Measurements from ENCODE around the gene PLXNA4.

The PLXNA4 gene

DNA sequence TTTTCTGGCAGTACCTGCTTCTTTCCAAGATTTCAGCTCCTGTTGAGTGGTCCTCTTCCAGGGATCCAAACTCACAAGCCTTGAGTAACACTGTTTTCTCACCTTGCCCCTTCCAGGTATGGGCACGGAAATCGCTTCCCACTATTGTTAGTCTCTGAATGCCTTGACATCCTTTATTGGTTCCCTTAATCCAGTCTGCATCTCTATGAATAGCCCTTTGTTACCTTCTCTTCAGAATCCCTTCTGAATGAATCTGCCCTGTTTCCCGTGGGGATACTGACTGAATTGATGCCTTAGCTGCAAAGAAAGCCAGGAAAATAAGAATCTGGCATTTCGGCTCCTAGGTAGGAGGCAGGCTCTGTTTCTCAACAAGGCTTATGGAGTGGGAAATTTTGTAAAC, 467.7 kb downstream of the PLXNA4 start:
- in situ Hi-C loops (cut with HindIII; ENCODE audit: low sequenced_read_pairs): no loop called here

DNA sequence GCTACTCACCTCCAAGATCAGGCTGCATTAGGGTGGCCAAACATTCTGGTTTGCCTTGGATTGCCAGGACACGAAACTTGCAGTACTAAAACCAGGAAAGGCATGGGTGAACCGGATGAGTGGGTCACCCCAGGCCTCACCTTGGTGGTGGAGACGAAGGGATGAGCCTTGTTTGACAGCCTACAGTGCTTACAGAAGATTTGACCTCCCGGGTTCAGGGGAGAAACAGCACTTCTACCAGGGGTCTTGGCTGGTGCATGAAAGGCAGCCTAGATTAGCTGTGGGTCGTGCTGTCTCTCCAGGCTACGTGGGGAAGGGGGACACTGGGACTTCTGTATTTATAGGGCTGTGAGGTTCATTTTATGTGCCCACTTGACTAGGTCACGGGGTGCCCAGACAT, 469.8 kb downstream of the PLXNA4 start:
- in situ Hi-C loops (cut with HindIII; ENCODE audit: low sequenced_read_pairs): no loop called here

DNA sequence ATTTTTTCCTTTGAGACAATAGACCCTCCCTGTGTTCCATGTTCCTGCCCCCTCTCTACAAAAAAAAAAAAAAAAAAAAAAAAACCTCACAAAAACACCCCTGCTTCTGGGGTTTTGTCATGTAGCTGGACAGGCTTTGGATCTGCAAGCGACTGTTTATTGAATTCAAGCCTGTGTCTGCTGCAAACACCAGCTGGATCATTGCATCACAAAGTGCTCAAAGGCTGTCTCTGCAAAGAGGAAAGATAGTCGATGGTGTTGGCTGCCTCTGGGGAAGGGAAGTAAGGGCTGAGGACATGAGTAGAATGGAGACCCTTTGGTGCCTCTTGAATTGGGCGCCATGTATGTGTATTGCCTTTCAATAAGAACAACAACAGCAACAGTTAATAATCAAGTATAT, 471.2 kb downstream of the PLXNA4 start:
- in situ Hi-C loops (cut with HindIII; ENCODE audit: low sequenced_read_pairs): no loop called here

DNA sequence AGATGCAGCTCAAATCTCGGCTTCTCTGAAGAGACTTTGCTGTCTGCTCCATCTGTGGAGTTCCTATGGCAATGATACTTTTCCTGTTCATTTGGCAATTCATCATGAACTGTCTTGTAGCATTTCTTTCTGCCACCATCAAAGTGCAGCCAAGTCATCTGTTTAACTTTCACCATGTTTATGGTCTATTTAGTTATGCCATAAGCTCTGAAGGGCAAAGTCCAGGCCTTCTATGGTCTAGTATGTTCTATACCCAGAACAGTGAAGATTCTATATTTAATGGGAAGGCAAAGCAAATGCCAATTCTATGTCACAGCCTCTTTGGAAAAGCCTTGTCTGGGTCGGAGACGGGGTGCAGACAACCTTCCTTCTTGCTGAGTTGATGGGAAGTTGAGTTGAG, 472.6 kb downstream of the PLXNA4 start:
- in situ Hi-C loops (cut with HindIII; ENCODE audit: low sequenced_read_pairs): no loop called here

DNA sequence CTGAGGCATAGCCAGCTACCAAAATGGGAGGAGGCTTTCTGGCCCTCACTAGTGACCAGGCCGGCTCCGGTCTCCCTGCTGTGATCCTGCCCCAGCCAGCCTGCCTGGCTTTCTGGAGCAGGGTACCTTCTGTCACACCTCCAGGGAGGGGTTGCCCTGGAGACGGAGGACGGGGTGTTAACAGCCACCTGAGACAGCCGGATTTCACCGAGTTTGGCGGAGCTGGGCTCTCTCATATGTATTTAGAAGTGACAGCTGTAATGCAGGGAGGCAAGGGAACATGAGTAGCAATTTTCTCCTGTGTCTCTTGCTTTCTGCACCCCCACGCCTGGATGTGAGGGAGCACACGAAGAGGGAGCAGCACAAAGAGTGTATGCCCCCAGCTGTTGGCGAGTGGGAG, 473.3 kb downstream of the PLXNA4 start:
- in situ Hi-C loops (cut with HindIII; ENCODE audit: low sequenced_read_pairs): no loop called here

DNA sequence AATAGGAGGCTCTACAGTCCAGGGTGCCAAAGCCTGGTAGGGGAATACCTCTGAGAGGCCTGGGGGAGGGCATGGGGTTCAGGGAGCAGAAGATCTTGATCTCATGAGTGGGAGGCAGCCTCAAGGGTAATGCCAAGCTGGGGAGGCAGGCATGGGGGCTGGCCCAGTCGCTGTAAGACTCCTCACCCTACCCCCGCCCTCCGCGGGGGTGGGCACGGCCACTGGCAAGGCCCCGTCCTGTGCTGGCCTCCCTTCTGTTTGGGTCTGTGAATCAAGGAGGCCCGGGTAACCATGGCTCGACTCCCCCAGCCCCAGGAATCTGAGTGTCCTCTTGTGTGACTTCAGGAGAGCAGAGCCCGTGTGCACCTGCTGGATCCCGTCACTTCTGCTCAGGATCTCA, 473.9 kb downstream of the PLXNA4 start:
- in situ Hi-C loops (cut with HindIII; ENCODE audit: low sequenced_read_pairs): no loop called here

DNA sequence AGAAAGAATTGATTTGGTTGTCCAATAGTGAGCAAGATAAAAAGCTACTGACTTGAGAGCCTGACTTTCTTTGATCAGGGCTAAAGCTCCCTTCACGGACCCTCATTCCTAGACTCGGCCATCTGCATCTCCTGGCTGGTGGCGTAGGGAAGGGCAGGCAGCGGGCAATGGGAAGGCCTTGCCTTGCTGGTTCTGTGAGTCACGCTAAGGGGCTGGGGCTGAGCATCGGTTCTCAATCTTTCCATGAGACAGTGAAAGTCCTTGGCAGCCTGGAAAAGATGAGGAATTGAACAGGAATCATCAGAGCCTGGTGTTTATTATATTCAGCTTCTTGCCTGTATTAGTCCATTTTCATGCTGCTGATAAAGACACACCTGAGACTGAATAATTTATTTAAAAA, 475.3 kb downstream of the PLXNA4 start:
- in situ Hi-C loops (cut with HindIII; ENCODE audit: low sequenced_read_pairs): no loop called here

DNA sequence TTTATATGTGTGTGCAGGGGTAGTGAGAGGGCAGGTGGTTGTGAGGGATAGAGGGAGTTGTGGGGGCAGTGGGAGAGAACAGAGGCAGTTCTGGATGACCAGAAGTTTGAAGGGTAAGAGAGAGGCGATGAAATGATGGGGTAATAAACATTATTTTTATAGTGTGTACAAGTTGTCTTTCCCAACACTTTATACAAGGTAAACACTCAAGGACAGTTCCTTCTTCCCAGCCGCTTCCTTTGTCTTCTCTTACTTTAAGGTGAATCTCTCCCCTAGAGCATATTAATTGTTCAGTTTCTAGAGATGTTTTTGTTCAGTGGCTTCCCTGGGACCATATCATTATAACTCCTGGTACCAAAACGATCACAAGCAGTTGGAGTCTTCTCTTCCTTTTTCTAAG, 475.8 kb downstream of the PLXNA4 start:
- in situ Hi-C loops (cut with HindIII; ENCODE audit: low sequenced_read_pairs): no loop called here

DNA sequence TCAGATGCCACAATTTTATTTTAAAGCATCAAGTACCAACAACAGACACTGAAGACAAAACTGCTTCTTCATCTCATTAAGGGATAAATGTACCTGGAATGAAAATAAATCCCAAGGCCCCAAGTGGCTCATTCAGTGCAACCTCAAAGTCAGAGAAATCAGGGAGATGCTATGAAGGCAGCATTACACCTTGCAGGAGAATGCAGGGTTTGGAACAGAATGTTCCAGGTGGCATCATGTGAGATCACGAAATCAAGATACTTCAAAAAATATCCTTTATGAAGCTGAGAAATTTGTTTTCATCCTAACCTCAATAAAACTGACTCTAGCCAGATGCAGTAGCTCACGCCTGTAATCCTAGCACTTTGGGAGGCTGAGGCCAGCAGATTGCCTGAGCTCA, 477.1 kb downstream of the PLXNA4 start:
- in situ Hi-C loops (cut with HindIII; ENCODE audit: low sequenced_read_pairs): no loop called here

DNA sequence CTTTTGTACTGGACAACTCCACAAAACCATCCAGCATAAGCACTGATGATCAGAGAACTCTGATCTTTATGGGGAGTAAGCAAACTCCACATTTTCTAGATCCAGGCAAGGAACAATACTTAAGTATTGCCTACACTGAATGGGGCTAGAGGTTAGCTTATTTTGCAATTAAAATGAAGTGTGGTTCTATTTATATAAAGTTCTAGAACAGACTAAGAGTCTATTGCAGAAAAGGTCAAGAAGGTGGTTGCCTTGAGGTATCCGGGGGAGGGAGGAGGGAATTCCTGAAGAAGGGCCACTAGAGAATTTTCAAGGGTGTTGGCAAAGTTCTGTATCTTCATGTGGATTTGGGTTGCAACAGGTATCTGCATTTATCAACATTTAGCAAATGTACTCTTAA, 477.9 kb downstream of the PLXNA4 start:
- in situ Hi-C loops (cut with HindIII; ENCODE audit: low sequenced_read_pairs): no loop called here

DNA sequence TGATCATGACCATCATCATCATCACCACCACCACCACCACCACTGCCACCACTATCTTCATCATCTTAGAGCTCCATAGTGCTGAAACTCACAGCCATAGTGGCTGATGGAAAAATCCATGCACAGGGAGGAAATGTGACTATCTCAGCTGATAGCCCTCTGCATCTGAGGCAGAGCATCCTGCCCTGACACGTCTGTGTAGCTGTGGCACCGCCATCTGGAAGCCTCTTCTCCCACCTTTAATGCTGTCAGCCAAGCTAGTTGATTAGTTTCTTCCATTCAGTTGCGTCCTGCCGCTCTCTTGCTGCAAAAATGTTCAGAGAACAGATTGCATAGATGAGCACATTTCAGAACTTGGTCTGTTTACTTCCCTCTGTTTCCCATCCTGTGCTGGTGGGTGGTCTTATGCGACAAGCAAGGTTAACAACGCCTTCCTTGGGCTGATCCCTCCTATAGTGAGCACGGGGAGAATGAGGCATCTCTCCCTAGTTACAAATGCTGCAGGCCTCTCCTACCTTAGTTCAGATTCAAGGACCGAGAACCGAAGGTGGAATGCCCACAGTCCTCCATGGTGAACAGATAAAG, 478.6 kb downstream of the PLXNA4 start:
- in situ Hi-C loops (cut with HindIII; ENCODE audit: low sequenced_read_pairs): no loop called here

DNA sequence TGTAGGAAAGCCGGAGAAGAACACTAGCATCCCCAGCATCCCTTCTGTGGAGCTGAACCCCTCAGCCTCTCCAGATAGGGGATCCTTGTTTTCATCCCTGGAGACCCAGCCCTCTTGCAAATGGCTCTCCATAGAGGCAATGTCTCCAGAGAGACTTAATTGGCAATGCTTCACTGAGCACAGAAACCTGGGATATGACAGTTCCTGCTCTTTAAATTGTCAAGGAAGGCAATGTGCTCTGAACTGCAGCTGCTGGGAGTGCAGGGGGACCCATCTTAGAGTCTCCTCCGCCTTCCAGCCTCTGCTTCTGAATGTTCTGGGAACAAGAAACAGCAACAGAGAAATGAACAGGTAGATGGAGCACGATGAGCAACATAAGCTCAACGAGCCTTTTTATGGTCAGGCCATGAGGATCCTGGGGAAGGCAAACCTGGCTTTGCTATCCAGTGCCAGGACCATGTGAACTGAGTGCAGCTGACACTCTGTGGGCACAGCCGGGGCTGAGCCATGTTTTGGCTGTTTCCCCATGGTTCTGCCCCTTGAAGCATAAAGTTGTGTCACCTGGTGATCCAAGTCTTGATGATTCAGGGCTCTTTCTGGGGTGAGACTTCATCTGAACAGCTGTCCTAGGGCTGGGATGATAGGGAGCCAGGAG, 481.0 kb downstream of the PLXNA4 start:
- in situ Hi-C loops (cut with HindIII; ENCODE audit: low sequenced_read_pairs): no loop called here

DNA sequence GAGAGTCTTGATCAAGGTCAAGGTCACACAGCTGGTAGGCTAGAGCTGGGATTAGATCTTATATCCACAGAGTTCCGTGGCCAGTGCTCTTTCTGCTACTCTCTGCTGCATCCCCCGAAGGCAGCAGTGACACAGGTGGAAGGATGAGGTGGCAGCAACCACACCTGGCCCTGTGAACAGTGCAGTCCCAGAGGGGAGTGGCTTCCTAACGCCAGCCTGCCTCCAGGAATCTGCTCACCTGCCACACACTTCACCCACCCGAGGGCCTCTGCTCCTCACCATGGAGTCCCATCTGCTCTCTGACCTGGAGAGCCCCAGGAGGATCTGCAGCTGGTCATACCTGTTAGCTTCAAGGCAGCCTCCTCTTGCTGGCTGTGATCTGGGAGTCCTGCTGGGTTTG, 484.2 kb downstream of the PLXNA4 start:
- in situ Hi-C loops (cut with HindIII; ENCODE audit: low sequenced_read_pairs): no loop called here

DNA sequence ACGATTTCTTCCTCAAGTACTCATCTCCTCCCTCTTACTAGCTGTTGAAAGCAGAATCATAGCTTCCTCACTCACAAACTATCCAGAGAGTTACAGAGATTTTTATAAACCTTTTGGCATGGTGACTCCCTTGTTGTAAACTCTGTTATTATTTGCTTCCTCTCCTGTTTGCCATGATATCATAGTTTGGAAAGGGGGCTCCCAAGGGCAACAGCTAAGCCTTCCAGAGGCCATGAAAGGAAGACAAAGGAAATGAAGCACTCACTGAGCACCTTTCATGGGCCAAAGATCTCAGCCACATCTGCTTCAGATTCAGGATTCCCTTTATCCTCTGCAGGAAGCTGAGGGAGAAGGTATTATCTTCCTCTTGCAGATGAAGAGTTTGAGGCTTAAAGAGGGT, 484.6 kb downstream of the PLXNA4 start:
- in situ Hi-C loops (cut with HindIII; ENCODE audit: low sequenced_read_pairs): no loop called here

DNA sequence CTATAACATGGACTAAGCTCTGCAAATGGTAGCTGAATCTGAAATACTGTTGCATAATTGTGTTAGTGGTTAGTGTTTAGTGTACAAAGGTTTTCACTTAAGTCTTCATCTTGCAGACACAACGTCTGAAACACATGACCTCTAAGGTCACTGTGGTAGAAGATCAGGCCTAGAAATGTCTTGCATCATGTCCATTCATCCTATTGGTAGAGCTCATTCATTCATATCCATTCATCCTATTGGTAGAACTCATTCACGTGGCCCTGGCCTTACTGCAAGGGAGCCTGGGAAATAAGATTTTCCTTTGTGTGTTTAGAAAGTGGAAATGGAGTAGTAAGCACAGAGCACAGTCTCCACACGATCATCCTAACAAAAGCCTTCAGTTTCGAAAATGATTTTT, 485.8 kb downstream of the PLXNA4 start:
- in situ Hi-C loops (cut with HindIII; ENCODE audit: low sequenced_read_pairs): no loop called here

DNA sequence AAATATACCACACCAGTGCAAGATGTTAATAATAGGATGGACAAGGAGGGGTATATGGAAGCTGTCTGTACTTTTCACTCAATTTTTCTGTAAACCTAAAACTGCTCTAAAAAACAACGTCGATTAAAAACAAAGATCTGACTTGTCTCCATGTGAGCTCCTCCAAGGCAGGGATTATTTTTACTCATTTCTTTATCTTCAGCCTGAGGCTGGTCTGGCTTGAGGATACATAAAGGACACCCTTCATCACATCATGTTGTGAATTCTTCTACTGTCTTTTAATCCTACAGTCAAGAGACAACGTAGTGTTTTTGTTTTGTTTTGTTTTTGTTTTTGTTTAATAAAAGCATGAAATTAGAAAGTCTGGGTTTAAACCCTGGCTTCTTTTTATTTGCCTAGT, 486.9 kb downstream of the PLXNA4 start:
- in situ Hi-C loops (cut with HindIII; ENCODE audit: low sequenced_read_pairs): no loop called here

DNA sequence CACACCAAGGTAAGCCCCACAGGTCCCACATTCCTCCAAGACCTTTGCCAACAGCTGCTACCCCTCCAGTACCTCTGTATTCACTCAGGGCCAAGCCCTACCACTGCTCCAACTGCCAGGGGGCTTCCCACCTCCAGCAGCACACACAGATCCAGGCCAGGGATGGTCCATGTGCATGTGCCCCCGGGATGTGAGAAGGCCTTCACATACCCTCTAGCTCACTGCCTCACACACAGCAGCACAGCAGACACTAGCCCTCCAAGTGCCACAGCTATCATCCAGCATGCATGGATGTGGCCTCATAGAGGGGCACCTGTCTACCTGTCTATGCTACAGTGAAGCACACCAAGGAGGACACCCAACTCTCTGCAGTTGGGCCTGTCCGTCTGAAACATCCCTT, 488.8 kb downstream of the PLXNA4 start:
- in situ Hi-C loops (cut with HindIII; ENCODE audit: low sequenced_read_pairs): no loop called here

DNA sequence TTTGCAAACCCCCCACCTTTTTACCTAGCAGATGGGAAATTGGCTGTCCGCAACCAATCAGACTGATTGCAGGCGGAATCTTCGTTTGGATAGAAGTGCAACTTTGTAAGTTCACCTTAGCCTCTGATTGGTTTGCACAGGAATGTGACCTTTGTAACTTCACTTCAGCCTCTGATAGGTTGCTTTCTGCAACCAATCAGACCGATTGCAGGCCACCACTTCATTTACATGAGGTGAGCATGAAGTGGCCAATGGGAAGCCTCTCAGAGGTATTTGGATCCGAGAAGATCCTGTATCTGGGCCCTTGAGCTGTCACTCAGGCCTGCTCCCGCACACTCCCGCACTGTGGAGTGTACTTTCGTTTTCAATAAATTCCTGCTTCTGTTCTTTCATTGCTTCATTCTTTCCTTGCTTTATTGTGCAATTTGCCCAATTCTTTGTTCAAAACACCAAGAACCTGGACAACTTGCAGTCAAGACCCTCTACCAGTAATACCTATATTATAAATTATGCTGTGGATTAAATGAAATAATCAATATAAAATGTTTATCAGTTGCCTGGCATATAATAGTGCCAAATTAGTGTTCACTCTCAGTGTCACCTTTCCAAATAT, 491.4 kb downstream of the PLXNA4 start:
- in situ Hi-C loops (cut with HindIII; ENCODE audit: low sequenced_read_pairs): no loop called here

DNA sequence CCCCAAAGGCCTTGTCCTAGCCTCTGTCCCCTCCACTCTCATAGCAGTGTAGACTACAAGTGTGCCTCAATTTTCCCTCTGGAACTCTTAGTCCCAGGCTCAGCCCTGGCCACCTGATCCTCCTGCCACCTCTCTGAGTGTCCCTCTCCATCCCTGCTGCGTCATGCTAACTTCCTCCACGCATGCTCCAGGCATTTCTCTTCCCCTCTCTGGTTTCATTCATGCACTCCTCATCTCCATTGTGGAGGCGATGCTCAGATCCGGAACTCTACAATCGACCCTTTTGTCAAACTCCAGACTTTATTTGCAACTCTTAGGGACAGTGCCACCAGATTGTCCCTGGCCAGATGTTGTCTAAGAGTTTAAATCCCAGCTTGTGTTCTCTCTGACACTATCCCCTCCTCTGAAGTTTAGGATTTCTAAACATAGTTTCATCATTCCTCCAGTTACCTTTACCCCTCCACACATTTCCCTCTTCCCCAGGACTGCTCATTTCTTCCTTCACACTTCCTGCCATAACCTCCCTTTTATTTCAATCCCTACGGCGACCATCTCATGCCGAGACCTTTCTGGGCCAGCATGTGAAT, 492.6 kb downstream of the PLXNA4 start:
- in situ Hi-C loops (cut with HindIII; ENCODE audit: low sequenced_read_pairs): no loop called here

DNA sequence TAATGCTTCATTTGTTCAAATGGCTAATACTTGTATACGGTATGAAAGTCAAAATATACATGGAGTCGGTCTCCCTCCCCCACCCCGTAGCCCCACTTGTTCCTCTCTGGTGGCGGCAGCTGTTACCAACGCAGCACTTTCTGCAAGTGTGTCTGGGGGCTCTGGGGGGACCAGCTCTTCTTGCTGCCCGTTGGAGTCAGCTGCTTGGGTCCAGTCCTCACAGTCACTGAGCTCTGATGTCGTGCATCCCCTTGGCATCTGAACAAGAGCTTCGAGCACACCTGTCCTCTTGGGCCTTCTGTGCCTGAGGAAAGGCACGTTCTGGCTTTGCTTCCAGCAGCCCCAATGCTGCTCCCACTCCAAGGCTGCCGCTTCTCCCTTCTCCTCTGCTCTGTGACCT, 493.1 kb downstream of the PLXNA4 start:
- in situ Hi-C loops (cut with HindIII; ENCODE audit: low sequenced_read_pairs): no loop called here

DNA sequence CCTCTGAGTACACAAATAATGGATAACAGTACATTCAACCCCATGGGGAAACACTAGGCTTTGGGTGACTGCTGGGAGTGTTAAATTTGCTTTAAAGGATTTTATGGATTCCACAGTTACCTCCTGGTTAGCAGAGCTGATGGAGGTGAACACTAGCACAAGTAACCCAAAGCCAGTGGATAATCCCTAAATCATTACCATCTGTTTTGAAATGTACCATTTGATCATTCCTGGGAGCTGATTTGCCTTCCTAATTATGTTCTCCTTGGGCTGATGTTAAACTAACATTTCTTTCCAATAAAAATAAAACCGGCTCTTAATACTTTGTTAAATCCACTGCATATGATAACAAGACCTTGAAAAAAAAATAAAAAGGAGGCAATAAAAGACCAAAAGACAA, 493.9 kb downstream of the PLXNA4 start:
- in situ Hi-C loops (cut with HindIII; ENCODE audit: low sequenced_read_pairs): no loop called here

DNA sequence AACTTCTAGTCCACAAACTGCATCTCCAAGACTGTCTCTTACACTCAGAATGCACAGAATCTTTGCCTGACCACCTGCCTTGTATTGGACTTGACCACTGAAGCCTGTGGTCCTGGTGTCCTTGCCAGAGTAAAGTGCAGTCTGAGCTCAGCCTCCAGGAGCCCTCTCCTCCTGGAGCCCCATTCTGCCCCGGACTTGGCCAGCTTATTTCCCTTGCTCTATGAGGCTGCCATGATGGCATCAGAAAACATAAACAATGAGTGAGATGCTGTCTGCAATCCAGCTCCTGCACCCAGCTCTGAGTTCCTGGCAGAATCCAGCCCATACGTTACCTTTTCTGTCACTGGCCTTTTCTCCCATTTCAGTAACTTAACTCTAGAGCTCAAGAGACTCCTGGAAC, 494.6 kb downstream of the PLXNA4 start:
- in situ Hi-C loops (cut with HindIII; ENCODE audit: low sequenced_read_pairs): no loop called here

Measured in DLD1 (cell line).